Upper lobe of right lung (tissue), 1 donor: ENCODE measurements around the gene CUX1. TPM values are rescaled to one million over a fixed set of nuclear protein-coding genes. Genes with fewer than 3 reads are reported as not detected.

Experiments used
- ATAC-seq: fragments of 200-7000 bp; cut with Tn5 transposase; one replicate; pipeline ENCODE4 v1.9.1; 2020; ENCODE audit warnings: mild to moderate bottlenecking, moderate library complexity
- DNase-seq: peaks from one replicate; pipeline ENCODE4 v3.0.0-alpha.2; 2020
- H3K27ac ChIP-seq: fragments of 200-600 bp; one replicate; pipeline ENCODE4 v1.8.0; 2022
- H3K27me3 ChIP-seq: fragments of 200-600 bp; one replicate; pipeline ENCODE4 v1.8.0; 2022; ENCODE audit warnings: mild to moderate bottlenecking
- H3K36me3 ChIP-seq: fragments of 200-600 bp; one replicate; pipeline ENCODE4 v1.8.0; 2022
- H3K4me1 ChIP-seq: fragments of 200-600 bp; one replicate; pipeline ENCODE4 v1.8.0; 2022
- H3K4me3 ChIP-seq: fragments of 200-600 bp; one replicate; pipeline ENCODE4 v1.8.0; 2022; ENCODE audit warnings: mild to moderate bottlenecking
- H3K9me3 ChIP-seq: fragments of 200-600 bp; one replicate; pipeline ENCODE4 v1.8.0; 2022
- intact Hi-C: fragments of 100-400 bp; cut with DNase I; formaldehyde crosslinking; loops from one replicate; pipeline ENCODE4 v1.11.0; 2022
- total RNA-seq: library from RNA; stranded (reverse); fragmentation: NEBNext Ultra II Directional; extraction: Animal tissue kit (Norgen Biotek cat#: 25700); gene quantifications from one replicate; pipeline ENCODE4 v1.2.1, GENCODE V29; 2021
- TF ChIP-seq, protein P1 (sequence below): fragments of 200-600 bp; IDR thresholded peaks from one replicate; pipeline ENCODE4 v1.8.0; 2022; ENCODE audit warnings: antibody characterized with exemption
- donor health status: DM: no; HTN: yes; CAD: no; lungs with severe emphysema.

The CUX1 gene
- total RNA-seq, 1 donor from 2014 or later, result 132 TPM

GRCh38 chr7:102234801-102235550 lies 417.6 kb downstream of the CUX1 start:
- no peak for DNase-seq
- intact Hi-C loops, result no loop called here

DNA sequence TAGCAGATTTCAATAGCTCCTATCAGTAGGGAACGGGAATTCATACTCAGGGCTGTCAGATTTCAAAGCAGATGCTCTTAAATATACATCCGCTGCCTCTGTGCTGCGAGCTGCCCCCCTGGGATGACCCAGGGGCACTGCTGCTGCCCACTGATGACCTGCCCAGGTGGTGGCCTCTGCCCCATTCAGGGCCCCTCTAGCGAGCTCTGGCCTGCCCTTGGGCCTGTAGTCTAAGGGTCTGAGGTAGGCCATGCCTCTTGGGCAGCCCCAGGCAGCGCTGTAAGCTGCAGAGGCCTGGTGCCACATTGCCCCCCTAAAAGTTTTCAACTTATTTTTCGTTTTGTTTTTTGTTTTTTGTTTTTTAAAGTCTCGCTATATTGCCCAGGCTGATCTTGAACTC lies 418.7 kb downstream of the CUX1 start:
- Histone ChIP-seq H3K4me3 (no peak overlapping the region), H3K4me1 (no peaks in the 10 kb centered on the region), H3K27me3 (no peaks in the 10 kb centered on the region), H3K9me3 (no peaks in the 10 kb centered on the region), H3K27ac (no peak overlapping the region), H3K36me3 (peaks cover 55% of the 10 kb centered on the region)
- intact Hi-C loops, result no loop called here
- TF ChIP-seq, protein P1, sequence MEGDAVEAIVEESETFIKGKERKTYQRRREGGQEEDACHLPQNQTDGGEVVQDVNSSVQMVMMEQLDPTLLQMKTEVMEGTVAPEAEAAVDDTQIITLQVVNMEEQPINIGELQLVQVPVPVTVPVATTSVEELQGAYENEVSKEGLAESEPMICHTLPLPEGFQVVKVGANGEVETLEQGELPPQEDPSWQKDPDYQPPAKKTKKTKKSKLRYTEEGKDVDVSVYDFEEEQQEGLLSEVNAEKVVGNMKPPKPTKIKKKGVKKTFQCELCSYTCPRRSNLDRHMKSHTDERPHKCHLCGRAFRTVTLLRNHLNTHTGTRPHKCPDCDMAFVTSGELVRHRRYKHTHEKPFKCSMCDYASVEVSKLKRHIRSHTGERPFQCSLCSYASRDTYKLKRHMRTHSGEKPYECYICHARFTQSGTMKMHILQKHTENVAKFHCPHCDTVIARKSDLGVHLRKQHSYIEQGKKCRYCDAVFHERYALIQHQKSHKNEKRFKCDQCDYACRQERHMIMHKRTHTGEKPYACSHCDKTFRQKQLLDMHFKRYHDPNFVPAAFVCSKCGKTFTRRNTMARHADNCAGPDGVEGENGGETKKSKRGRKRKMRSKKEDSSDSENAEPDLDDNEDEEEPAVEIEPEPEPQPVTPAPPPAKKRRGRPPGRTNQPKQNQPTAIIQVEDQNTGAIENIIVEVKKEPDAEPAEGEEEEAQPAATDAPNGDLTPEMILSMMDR, result no peak
- ATAC-seq, result no peak
- no peak for DNase-seq

More at GRCh38 chr7:102234801-102235550, 417.6 kb downstream of the CUX1 start:
- Histone ChIP-seq H3K27ac (no peak overlapping the region), H3K27me3 (no peaks in the 10 kb centered on the region), H3K4me3 (no peak overlapping the region), H3K4me1 (no peaks in the 10 kb centered on the region), H3K36me3 (peaks cover 53% of the 10 kb centered on the region), H3K9me3 (no peaks in the 10 kb centered on the region)
- TF ChIP-seq, protein P1, result no peak
- ATAC-seq, result no peak

- no peak for DNase-seq
- TF ChIP-seq, protein P1, result peak; percentile 68
Observed at GRCh38 chr7:102236592-102237287, 419.3 kb downstream of the CUX1 start.

GRCh38 chr7:102239206-102239820 lies 421.9 kb downstream of the CUX1 start:
- TF ChIP-seq, protein P1, result no peak
- Histone ChIP-seq H3K9me3 (no peaks in the 10 kb centered on the region), H3K27ac (no peak overlapping the region), H3K36me3 (peaks cover 56% of the 10 kb centered on the region), H3K27me3 (no peaks in the 10 kb centered on the region), H3K4me3 (no peak overlapping the region), H3K4me1 (no peaks in the 10 kb centered on the region)
- DNase-seq (no peak), ATAC-seq (peak; percentile 14)
- intact Hi-C loops, result no loop called here

More at GRCh38 chr7:102236592-102237287, 419.3 kb downstream of the CUX1 start:
- Histone ChIP-seq H3K9me3 (no peaks in the 10 kb centered on the region), H3K4me3 (no peak overlapping the region), H3K36me3 (peaks cover 60% of the 10 kb centered on the region), H3K27me3 (no peaks in the 10 kb centered on the region), H3K4me1 (no peaks in the 10 kb centered on the region), H3K27ac (no peak overlapping the region)
- intact Hi-C loops, result no loop called here
- ATAC-seq, result peak; percentile 81

DNA sequence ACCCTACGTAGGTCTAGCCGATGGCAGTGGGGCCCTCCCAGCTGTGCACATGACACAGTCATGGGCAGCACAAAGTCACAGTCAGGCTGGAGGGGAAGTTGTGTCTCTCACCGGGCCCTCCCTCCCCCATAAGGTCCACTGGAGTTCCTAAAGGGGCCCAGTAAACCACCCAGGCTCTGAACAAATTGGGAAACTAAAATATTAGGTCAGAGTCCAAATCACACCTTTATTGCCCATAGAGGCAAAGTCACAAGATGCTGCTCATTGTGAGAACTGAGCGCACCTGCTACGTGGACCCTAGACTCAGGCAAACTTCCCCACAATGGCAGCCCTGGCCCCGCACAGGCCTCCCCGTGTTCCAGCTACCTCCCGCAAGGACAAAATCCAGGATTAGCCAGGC lies 424.0 kb downstream of the CUX1 start:
- H3K36me3 ChIP-seq, result peaks cover 61% of the 10 kb centered on the region
- no peak overlapping the region for H3K27ac ChIP-seq
- DNase-seq (no peak), ATAC-seq (no peak)
- H3K27me3 ChIP-seq, result no peaks in the 10 kb centered on the region
- TF ChIP-seq, protein P1, result no peak
- intact Hi-C loops, result no loop called here
- H3K9me3 ChIP-seq, result no peaks in the 10 kb centered on the region
- H3K4me1 ChIP-seq, result no peaks in the 10 kb centered on the region
- H3K4me3 ChIP-seq, result no peak overlapping the region
